Upper lobe of left lung (tissue), 4 donors: ENCODE data around the gene CNTD1.

Source experiments
- EP300 ChIP-seq, 4 donors: sonication (generic); formaldehyde crosslinking; IDR thresholded peaks; one replicate each; pipeline ENCODE4 v1.5.1; 2017; ENCODE audit warnings: antibody characterized with exemption in 4 of 4, control low read depth in 2 of 4
- POLR2A ChIP-seq, 4 donors: fragments of 450-650 bp; IDR thresholded peaks; one replicate each; pipeline ENCODE4 v1.5.1; 2016 to 2017; ENCODE audit warnings: antibody characterized with exemption in 4 of 4, mild to moderate bottlenecking in 2 of 4
- POLR2AphosphoS5 ChIP-seq, 2 donors: sonication (generic); formaldehyde crosslinking; IDR thresholded peaks; one replicate each; pipeline ENCODE4 v1.5.1; 2017; ENCODE audit warnings: antibody characterized with exemption in 2 of 2
- TF ChIP-seq, protein P1 (sequence below), 6 experiments: fragments of 450-650 bp in 4 of 6; fragments of 200-600 bp in 2 of 6; sonication (generic) in 2 of 6; IDR thresholded peaks; one replicate each; pipeline ENCODE4 v1.5.1; 2016 to 2019; ENCODE audit warnings: antibody characterized with exemption in 6 of 6

DNA sequence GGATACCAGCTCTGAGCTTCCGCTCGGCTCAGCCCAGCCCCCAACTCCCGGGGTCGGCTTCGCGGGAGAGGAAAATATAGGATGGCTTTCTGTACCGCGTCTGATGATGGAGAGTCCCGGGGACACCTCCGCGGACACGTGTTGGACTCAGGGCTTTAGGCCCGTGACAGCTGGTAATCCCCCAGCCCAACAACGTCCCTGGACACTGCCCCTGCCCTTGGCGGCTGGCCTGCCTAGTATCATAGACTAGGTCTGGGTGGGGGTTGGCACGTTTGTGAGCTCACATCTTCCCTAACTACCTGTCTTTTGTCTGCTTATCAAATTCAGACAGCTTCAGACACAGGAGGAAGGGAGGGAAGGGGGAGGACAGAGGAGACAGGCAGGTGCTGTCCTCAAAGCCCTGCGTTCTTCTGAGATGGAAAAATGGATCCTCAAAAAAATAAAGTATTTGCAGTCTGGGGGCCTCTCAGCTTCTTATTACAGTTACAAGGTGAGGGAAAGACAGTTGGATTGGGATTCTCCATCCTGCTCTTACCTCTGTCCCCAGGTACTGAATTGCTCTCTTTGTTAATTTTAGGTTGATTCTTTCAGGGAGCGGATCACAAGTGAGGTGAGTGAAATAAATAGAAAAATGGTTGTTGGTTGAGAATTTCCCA lies 35.2 kb downstream of the CNTD1 start:
- TF ChIP-seq, protein P1, sequence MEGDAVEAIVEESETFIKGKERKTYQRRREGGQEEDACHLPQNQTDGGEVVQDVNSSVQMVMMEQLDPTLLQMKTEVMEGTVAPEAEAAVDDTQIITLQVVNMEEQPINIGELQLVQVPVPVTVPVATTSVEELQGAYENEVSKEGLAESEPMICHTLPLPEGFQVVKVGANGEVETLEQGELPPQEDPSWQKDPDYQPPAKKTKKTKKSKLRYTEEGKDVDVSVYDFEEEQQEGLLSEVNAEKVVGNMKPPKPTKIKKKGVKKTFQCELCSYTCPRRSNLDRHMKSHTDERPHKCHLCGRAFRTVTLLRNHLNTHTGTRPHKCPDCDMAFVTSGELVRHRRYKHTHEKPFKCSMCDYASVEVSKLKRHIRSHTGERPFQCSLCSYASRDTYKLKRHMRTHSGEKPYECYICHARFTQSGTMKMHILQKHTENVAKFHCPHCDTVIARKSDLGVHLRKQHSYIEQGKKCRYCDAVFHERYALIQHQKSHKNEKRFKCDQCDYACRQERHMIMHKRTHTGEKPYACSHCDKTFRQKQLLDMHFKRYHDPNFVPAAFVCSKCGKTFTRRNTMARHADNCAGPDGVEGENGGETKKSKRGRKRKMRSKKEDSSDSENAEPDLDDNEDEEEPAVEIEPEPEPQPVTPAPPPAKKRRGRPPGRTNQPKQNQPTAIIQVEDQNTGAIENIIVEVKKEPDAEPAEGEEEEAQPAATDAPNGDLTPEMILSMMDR (IDR thresholded peaks at IDR 0.05), result no peak
- TF ChIP-seq POLR2A (IDR thresholded peaks at IDR 0.05) (no peak), POLR2AphosphoS5 (IDR thresholded peaks at IDR 0.05) (no peak), EP300 (IDR thresholded peaks at IDR 0.05) (no peak)
